B cell (primary cell): Measurements from ENCODE around the gene PRAMEF14.
"Not testable (repeated sequence)": the region's sequence is repeated elsewhere in the genome, so short reads cannot be mapped to it uniquely, and the experiment has no call there.

Experiments
- EZH2 ChIP-seq: IDR thresholded peaks from 2 replicates; pipeline ENCODE4 v1.6.1; 2012; ENCODE audit warnings: borderline replicate concordance, low read depth, mild to moderate bottlenecking, moderate library complexity, low read length; ENCODE audit not compliant: insufficient read depth, poor library complexity, severe bottlenecking
- TF ChIP-seq, protein P1 (sequence below): fragments of 200-600 bp; IDR thresholded peaks from one replicate; pipeline ENCODE4 v1.8.0; 2022; ENCODE audit warnings: antibody characterized with exemption, mild to moderate bottlenecking

DNA sequence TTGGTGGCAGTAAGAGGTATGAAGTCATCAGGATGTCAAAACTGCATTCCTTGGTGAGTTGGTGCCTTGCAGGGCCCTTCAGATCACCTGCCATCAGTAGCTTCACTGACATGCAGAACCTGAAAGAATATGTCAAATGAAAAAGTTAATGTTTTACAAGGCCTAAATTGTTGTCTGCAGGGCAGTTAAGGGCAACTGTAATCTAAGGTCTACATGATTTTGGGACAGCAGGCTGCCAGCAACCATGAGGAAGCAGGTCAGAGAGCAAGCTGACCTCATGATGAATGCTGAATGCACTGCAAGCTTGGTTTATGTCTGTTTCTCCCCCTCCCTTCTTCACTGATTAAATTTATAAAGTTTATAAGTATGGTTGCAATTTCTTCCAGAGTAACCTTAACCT lies 44.7 kb downstream of the PRAMEF14 start:
- TF ChIP-seq, protein P1, sequence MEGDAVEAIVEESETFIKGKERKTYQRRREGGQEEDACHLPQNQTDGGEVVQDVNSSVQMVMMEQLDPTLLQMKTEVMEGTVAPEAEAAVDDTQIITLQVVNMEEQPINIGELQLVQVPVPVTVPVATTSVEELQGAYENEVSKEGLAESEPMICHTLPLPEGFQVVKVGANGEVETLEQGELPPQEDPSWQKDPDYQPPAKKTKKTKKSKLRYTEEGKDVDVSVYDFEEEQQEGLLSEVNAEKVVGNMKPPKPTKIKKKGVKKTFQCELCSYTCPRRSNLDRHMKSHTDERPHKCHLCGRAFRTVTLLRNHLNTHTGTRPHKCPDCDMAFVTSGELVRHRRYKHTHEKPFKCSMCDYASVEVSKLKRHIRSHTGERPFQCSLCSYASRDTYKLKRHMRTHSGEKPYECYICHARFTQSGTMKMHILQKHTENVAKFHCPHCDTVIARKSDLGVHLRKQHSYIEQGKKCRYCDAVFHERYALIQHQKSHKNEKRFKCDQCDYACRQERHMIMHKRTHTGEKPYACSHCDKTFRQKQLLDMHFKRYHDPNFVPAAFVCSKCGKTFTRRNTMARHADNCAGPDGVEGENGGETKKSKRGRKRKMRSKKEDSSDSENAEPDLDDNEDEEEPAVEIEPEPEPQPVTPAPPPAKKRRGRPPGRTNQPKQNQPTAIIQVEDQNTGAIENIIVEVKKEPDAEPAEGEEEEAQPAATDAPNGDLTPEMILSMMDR: not testable (repeated sequence)
- not testable (repeated sequence) for TF ChIP-seq EZH2
